ENCODE measurements around the gene ADAM29. TPM values are rescaled to one million over a fixed set of nuclear protein-coding genes. Genes with fewer than 3 reads are reported as not detected.
"Not testable (repeated sequence)": the region's sequence is repeated elsewhere in the genome, so short reads cannot be mapped to it uniquely, and the experiment has no call there.

The ADAM29 gene
- total RNA-seq, 1 donor from 2014 or later: 0.31 TPM

DNA sequence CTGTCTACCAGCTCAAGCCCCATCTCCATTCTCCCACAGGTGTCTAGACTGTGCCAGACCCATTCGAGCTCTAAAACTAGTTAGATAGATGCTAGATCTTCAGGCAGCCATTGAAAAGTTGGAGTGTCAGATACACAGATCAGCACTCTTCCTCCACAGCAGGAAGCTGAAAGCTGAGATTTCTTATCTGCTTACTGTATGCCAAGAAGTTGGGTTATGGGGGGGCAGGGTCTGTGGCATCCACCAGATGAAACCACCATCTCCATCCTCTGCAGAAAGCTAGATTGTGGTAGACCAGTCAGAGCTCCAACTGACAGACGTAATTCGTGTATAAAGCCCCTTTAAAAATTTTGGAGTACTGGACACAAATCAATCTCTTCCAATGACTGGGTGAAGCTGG is 54.8 kb downstream of the ADAM29 start:
- DNase-seq: no peak

DNA sequence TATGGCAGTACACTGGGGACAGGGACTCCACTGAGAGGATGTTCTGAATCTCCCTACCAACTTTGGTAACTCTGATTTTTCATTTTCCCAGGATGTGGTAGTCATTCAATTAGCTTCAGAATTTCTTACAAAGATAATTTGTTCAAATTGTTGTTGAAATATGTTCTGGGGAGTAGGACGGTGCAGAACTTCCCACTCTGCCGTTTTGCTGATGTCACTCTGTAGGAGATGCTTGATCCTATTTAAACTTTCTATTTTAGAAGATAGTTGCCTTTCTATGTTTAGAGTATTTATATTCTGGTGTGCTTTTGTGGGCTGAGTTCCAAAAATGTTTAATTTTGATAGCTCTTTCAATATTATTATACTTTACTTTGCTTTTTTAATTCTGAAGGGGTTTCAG is 55.2 kb downstream of the ADAM29 start:
- DNase-seq: no peak

DNA sequence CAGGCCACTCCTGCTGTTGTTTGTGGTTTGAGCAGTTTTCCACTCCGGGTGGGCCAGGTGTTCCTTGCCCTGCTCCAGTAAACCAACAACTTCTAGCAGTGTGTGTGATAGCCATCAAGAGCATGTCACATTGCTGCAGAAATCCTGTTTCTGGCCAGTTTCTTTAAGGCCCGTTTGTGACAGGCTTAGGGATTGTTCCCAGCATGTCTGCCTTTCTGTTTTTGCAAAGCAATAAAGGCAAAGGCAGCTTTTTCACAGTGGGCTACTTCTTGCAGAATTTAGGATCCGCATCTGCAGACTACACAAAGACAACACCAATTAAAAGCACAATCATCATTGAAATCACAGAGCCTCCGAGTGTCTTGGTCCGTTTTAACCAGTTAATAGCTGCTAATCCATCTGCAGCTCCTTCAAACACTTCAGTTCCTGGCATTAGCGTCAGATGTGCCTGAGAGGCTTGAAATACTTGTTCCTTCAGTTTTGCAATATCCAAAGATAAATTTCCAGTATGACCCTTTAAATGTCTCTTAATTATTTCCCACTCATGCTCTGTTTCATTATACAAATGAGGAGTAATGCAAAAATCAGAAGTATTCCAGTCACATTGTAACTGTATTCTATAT is 65.1 kb downstream of the ADAM29 start:
- no peak for DNase-seq

DNA sequence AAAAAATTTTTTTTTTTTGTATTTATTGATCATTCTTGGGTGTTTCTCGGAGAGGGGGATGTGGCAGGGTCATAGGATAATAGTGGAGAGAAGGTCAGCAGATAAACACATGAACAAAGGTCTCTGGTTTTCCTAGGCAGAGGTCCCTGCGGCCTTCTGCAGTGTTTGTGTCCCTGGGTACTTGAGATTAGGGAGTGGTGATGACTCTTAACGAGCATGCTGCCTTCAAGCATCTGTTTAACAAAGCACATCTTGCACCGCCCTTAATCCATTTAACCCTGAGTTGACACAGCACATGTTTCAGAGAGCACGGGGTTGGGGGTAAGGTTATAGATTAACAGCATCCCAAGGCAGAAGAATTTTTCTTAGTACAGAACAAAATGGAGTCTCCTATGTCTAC is 65.7 kb downstream of the ADAM29 start:
- DNase-seq: not testable (repeated sequence)

DNA sequence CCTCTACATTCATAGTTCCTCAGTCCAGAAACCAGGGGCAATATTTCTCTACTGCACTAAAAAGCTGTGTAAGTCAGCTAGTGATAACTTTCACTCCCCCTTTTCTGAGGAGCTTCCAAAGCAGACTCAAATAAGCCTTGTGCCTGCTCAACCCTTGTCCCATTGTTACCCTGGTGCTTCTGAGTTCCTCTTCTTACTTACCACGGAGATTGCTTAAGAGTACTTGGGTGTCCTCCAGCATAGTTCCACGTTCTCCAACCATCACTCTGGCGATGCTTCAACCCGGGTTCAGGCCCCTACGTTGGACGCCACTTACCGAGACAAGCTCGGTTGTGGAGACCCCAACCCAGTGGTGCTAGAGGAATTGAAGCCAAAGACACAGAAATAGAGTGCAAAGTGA is 71.6 kb downstream of the ADAM29 start:
- no peak for DNase-seq

DNA sequence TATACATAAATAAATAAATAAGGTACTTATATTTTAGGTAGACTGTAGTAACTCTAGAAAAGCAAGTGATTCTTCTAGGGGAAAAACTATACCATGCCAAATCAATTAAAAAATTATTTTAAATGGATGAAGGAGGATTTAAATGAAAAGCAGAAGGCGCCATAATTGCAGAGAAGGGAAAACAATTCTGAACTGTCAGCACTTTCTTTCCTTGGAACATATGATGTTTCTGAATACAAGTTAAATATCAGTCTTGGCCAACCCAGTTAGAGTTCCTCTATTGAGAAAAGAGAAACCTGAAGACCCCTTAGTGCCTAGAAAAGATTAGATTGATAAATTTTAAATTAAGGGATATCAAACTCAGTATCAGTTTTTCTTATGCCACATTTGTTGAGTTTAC is 75.8 kb downstream of the ADAM29 start:
- no peak for DNase-seq

DNA sequence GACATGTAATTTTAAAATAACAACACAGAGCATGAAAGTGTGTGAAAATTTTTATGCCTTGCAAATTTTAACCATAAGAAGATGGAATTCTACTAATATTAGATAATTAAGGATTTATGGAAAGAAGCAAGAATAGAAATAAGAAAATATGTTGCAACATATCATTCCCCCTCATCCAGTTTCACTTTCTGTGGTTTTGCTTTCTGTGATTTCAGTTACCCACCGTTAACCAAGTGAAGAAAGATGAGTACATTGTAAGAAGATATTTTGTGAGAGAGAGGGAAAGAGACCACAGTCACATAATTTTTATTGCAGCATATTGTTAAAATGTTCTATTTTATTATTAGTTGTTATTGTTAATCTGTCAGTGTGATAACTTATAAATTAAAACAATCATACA is 77.9 kb downstream of the ADAM29 start:
- DNase-seq: no peak

DNA sequence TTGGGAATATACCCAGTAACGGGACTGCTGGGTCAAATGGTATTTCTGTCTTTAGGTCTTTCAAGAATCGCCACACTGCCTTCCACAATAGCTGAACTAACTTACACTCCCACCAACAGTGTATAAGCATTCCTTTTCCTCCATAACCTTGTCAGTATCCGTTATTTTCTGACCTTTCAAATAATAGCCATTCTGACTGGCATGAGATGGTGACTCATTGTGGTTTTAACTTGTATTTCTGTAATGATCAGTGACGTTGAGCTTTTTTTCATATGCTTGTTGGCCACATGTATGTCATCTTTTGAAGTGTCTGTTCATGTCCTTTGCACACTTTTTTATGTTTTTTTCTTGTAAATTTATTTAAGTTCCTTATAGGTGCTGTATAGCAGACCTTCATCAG is 81.2 kb downstream of the ADAM29 start:
- no peak for DNase-seq

DNA sequence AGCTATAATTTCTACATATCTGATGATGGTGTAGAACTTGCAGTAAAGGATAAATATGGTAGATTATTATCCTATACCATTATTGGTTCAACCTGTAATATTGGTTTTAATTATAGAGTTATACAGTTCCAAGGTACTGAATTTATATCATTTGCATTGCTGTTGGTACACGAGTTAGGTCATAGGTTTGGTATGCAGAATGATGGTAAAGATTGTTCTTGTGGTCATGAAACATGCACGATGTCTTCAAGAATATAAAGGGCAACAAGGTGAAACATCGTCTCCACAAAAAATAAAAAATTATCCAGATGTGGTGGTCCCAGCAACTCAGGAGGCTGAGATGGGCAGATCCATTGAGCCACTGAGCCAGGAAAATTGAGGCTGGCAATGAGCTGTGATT is 99.6 kb downstream of the ADAM29 start:
- no peak for DNase-seq

DNA sequence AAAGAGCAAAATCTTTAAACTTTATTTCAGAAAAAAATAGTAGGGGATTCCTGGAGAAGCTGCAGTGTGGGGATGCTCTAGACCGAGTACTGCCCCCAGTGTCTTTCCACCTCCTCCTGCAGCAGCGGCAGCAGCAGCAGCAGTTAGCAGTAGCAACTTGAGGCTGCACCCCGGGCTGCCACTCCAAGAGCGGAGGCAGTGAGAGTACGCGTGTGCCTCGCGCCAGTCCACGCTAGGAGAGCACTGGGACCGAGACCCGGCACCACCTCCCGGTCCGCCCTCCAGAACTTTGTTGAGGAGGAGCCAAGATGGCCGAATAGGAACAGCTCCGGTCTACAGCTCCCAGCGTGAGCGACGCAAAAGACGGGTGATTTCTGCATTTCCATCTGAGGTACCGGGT is 101.3 kb downstream of the ADAM29 start:
- DNase-seq: not testable (repeated sequence)

Small RNA genes within 50 kb of the gene (small RNA-seq; reads per million reads assigned to genes)
- not detected for gene AC105914.1

Other genes with a start within 250 kb of the ADAM29 start
- 5.0 TPM for gene GLRA3, start 89.1 kb upstream of the ADAM29 start, total RNA-seq

Measured in occipital lobe (tissue), 3 donors.